ENCODE measurements around the gene COMMD1. TPM values are rescaled to one million over a fixed set of nuclear protein-coding genes. Genes with fewer than 3 reads are reported as not detected.
"Not testable (repeated sequence)": the region's sequence is repeated elsewhere in the genome, so short reads cannot be mapped to it uniquely, and the experiment has no call there.

COMMD1 gene
- total RNA-seq, 1 donor from 2014 or later = 33.0 TPM

DNA sequence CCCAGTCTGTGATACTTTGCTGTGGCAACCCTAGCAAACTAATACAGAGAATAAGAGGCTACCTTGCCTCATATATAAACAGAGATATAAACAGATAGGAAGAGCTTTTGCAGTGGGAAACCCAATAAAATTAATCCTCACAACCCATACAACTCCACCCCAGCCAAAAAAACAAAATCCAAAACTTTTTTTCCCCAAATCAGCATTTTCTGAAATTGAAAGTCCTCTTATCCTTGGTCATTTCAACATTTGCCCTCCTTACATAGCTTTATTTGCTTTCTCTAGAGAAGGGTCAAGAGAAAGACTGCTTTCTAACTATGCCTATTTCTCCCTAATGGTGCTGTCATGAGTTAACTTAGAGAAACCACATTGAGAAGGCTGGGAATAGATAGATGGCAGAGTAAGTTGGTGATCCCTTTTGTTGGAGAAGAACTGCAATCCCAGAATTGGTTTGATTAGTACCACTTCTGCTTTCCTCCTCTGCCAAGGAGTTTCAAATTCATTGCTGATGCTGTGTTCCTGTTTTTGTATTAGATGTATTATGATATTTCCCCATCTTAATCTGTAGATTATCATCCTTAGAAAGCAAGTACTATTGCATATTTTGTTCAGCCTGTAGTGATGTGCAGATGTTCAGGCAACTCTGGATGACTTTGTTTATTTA is 214.0 kb downstream of the COMMD1 start:
- no peak for DNase-seq (ENCODE audit: low spot score, unreplicated experiment)
- Mint-ChIP-seq H3K9me3 (ENCODE audit: low read depth) (no peaks in the 10 kb centered on the region), H3K4me3 (ENCODE audit: low read depth) (no peak overlapping the region), H3K27ac (no peak overlapping the region), H3K36me3 (ENCODE audit: insufficient read depth) (no peaks in the 10 kb centered on the region), H3K4me1 (ENCODE audit: low read depth) (peaks cover 2% of the 10 kb centered on the region), H3K27me3 (no peaks in the 10 kb centered on the region)
- TF ChIP-seq, protein P1, sequence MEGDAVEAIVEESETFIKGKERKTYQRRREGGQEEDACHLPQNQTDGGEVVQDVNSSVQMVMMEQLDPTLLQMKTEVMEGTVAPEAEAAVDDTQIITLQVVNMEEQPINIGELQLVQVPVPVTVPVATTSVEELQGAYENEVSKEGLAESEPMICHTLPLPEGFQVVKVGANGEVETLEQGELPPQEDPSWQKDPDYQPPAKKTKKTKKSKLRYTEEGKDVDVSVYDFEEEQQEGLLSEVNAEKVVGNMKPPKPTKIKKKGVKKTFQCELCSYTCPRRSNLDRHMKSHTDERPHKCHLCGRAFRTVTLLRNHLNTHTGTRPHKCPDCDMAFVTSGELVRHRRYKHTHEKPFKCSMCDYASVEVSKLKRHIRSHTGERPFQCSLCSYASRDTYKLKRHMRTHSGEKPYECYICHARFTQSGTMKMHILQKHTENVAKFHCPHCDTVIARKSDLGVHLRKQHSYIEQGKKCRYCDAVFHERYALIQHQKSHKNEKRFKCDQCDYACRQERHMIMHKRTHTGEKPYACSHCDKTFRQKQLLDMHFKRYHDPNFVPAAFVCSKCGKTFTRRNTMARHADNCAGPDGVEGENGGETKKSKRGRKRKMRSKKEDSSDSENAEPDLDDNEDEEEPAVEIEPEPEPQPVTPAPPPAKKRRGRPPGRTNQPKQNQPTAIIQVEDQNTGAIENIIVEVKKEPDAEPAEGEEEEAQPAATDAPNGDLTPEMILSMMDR (IDR thresholded peaks at IDR 0.05; ENCODE audit: unreplicated experiment) = no peak

- not testable (repeated sequence) for H3K4me3 Mint-ChIP-seq (ENCODE audit: low read depth); H3K9me3 Mint-ChIP-seq (ENCODE audit: low read depth); H3K27ac Mint-ChIP-seq; H3K36me3 Mint-ChIP-seq (ENCODE audit: insufficient read depth); H3K27me3 Mint-ChIP-seq; H3K4me1 Mint-ChIP-seq (ENCODE audit: low read depth); DNase-seq (ENCODE audit: low spot score, unreplicated experiment)
Observed at GRCh38 chr2:62126239-62126638, 220.8 kb downstream of the COMMD1 start.

- peaks cover 2% of the 10 kb centered on the region for H3K36me3 Mint-ChIP-seq (ENCODE audit: insufficient read depth)
- no peak for DNase-seq (ENCODE audit: low spot score, unreplicated experiment)
Observed at GRCh38 chr2:62133320-62133823, 227.9 kb downstream of the COMMD1 start.

DNA sequence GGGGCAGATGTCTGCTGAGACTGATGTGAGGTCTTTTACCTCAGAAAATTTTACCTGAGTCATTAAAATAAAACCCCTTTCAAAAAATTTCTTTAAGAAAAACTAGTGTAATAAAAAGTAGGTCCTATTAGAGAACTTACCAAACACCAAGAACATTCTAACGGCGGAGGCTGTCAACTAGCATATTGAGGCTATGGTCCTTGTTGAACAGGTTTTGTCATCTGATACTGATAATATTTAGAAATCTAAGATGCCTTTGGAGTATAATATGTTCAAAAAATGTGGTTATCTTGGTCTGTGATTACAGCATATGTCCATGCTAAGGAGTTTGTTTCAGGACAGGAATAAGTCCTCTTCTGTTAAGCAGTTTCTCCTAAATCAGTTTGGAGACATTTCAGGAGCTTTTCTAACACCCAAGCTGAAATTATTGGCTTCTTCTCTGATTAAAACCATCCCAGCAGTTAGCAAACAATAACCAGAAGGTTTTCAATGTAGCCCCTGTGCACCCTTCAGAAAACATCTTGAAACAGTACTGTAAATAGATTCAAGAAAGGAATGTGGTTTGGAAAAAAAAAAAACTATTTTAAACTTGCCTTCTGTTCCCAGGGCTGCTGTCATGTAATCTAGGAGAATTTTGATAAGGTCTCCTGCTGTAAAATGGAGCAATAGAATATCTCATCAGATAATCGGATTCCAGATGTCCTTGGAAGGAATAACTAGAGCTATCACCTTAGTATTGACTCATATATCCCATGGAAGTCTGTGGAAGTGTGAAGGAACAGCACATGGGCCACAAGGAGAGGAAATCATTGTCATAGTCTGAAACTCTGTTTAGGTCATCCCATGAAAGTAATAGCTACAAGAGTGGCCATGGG is 231.7 kb downstream of the COMMD1 start:
- H3K9me3 Mint-ChIP-seq (ENCODE audit: low read depth) = no peaks in the 10 kb centered on the region
- DNase-seq (ENCODE audit: low spot score, unreplicated experiment) = no peak
- no peak overlapping the region for H3K27ac Mint-ChIP-seq
- H3K27me3 Mint-ChIP-seq = no peaks in the 10 kb centered on the region
- H3K4me3 Mint-ChIP-seq (ENCODE audit: low read depth) = no peak overlapping the region
- H3K4me1 Mint-ChIP-seq (ENCODE audit: low read depth) = peaks cover 2% of the 10 kb centered on the region
- H3K36me3 Mint-ChIP-seq (ENCODE audit: insufficient read depth) = peaks cover 3% of the 10 kb centered on the region
- TF ChIP-seq, protein P1 (IDR thresholded peaks at IDR 0.05; ENCODE audit: unreplicated experiment) = no peak

More at GRCh38 chr2:62133320-62133823, 227.9 kb downstream of the COMMD1 start:
- H3K27ac Mint-ChIP-seq = no peak overlapping the region
- H3K9me3 Mint-ChIP-seq (ENCODE audit: low read depth) = no peaks in the 10 kb centered on the region
- H3K4me3 Mint-ChIP-seq (ENCODE audit: low read depth) = no peak overlapping the region
- H3K4me1 Mint-ChIP-seq (ENCODE audit: low read depth) = peaks cover 2% of the 10 kb centered on the region
- no peaks in the 10 kb centered on the region for H3K27me3 Mint-ChIP-seq
- TF ChIP-seq, protein P1 (IDR thresholded peaks at IDR 0.05; ENCODE audit: unreplicated experiment) = no peak

GRCh38 chr2:62140426-62141141 is 235.1 kb downstream of the COMMD1 start:
- peaks cover 2% of the 10 kb centered on the region for H3K4me1 Mint-ChIP-seq (ENCODE audit: low read depth)
- H3K4me3 Mint-ChIP-seq (ENCODE audit: low read depth) = no peak overlapping the region
- no peaks in the 10 kb centered on the region for H3K9me3 Mint-ChIP-seq (ENCODE audit: low read depth)
- H3K36me3 Mint-ChIP-seq (ENCODE audit: insufficient read depth) = peaks cover 3% of the 10 kb centered on the region
- H3K27ac Mint-ChIP-seq = no peak overlapping the region
- TF ChIP-seq, protein P1 (IDR thresholded peaks at IDR 0.05; ENCODE audit: unreplicated experiment) = no peak
- no peak for DNase-seq (ENCODE audit: low spot score, unreplicated experiment)
- H3K27me3 Mint-ChIP-seq = no peaks in the 10 kb centered on the region
